DMS153 treated with DMSO at 0.1 percent for 48 hours (cell line): ENCODE results near the gene BEST2.
A peak's percentile ranks its signal among the peaks of the same experiment; 100 is the strongest.

Source experiments
- DNase-seq: peaks from one replicate; lab custom pipeline; 2025; ENCODE audit not compliant: unreplicated experiment; lab: John Stamatoyannopoulos, UW

Gene BEST2

GRCh38 chr19:12766051-12766521, 14.5 kb downstream of the BEST2 start:
- DNase-seq: peak; percentile 81

DNA sequence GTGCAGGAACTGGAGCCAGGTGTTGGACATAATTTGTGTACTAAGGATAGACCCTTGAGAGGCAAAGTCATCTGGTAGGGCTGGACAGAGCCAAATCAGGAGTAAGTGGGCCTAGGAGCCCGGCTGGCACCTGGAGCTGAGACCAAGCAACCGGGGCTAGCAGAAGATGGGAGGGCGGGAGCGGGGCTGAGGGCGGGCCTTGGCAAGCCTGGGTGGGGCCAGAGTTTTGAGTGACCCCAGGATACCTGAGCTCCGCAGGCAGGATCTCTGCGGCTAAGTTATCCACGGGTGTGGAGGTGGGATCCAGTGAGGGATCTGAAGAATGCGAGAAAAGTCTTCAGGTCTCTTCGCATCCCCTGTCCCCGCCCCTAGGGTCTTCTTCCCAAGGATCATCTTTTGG, 15.6 kb downstream of the BEST2 start:
- no peak for DNase-seq

GRCh38 chr19:12767666-12768065, 16.1 kb downstream of the BEST2 start:
- no peak for DNase-seq

DNA sequence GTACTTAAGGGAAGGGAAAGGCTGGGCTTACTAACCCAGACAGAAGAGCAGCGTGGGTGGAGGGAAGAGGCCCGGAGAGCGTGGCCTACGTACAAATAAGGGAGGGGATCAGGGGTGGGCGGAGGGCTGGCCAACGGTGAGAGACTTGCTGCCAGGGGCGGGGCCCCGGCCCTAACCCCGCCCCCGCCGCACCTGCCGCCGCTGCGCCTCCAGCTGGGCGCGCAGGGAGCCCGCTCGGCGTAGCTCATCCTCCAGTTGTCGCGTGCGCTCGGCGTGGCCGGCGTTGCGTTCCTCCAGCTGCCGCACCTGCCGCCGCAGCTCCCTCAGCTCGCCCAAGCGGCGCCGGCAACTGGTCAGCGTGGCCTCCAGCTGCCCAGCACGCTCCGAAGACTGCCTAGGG, 18.1 kb downstream of the BEST2 start:
- peak; percentile 29 for DNase-seq

GRCh38 chr19:12770922-12771321, 19.3 kb downstream of the BEST2 start:
- DNase-seq: no peak

DNA sequence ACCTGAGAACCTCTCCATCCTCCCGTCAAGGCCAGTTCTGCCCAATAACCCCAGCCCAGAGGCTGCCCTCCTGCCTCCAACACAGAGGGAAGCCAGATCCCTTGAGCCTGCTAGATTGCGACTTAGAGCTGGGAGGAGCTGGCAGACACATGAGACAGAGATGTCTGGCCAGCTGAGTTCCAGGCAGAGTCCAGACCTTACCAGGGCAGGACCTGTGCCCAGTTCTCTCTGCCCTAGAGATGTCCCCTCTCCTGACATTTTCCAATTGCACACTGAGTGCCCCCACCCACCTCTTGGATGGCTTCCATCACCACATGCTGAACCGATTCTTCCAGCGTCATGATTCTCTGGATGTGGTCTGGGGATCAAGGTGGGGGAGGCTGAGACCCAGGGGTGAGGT, 20.7 kb downstream of the BEST2 start:
- DNase-seq: no peak

- no peak for DNase-seq
Observed at GRCh38 chr19:12773571-12773970, 22.0 kb downstream of the BEST2 start.

- peak; percentile 86 for DNase-seq
Observed at GRCh38 chr19:12774588-12775555, 23.3 kb downstream of the BEST2 start, which contains the start of gene HOOK2. Gene HOOK2, minus strand, starts transcription at chr19:12775552. Its CDS starts 103 bp downstream, at chr19:12775449.

GRCh38 chr19:12777217-12778016, 25.8 kb downstream of the BEST2 start:
- peak; percentile 68 for DNase-seq

GRCh38 chr19:12778017-12778904, 26.7 kb downstream of the BEST2 start:
- peak; percentile 68 for DNase-seq

- no peak for DNase-seq
Observed at GRCh38 chr19:12778905-12779161, 27.2 kb downstream of the BEST2 start.

- no peak for DNase-seq
Observed at GRCh38 chr19:12779162-12779993, 27.8 kb downstream of the BEST2 start.

DNA sequence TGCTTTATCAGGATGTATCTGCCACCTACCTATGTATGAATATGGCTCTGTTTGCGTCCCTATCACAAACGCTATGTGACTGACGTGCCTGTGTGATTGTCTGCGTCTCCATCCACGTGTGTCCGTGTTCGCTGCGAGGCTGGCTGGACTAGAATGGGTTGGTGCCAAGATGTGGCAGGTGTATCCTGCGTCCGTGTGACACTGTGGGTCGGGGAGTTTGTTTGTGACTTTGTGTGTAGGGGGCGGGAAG, 30.5 kb downstream of the BEST2 start:
- no peak for DNase-seq

GRCh38 chr19:12782424-12783290, 31.1 kb downstream of the BEST2 start:
- DNase-seq: peak; percentile 37

GRCh38 chr19:12783291-12783848, 31.8 kb downstream of the BEST2 start:
- no peak for DNase-seq

- DNase-seq: no peak
Observed at GRCh38 chr19:12783849-12784393, 32.3 kb downstream of the BEST2 start.

DNA sequence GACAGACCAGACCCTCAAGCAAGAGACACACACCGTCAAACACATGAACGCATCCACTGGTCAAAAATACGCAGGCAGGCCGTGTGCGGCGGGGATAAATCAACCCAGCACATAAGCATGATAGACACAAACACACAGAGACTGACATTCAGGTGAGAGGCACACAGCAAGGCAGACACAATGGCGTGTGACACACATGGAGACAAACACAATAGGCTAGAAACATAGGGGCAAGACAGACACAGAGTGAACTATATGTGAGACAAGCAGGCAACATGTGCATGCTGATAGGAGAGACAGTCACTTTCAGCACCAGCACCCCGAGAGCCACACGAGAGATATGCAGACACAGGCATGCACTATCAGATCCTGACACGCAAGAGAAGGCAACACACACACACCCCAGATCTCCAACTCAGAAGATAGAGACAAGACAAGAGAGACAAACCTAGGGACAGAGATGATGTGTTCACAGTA, 32.8 kb downstream of the BEST2 start:
- no peak for DNase-seq

DNA sequence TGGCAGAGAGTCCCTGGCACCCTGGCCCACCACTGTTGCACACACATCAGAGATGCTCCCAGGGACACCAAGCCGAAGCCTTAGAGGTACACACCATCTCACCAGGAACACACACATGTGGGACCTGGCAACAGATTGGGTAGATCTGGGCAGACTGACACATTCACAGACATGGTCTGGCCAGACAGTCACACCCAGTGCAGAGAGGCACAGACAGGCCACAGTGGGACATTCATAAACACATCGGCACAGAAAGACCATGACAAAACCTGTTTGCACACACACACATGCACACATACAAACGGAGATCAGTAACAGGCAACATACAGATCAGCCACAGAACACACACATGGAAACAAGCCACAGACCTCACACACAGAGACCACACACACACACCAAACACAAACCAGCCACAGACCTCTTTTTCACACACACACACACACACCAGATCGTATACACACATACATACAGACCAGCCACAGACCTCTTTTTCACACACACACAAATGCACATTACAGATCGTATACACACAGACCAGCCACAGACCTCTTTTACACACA, 33.4 kb downstream of the BEST2 start:
- DNase-seq: no peak
